Raji (cell line): ENCODE data around the gene RHBDD3.

Experiments
- POLR2A ChIP-seq: IDR thresholded peaks from 2 replicates; pipeline ENCODE4 v1.6.1; 2011; ENCODE audit warnings: low read depth, low read length, control low read depth; ENCODE audit not compliant: insufficient read depth

RHBDD3 gene

DNA sequence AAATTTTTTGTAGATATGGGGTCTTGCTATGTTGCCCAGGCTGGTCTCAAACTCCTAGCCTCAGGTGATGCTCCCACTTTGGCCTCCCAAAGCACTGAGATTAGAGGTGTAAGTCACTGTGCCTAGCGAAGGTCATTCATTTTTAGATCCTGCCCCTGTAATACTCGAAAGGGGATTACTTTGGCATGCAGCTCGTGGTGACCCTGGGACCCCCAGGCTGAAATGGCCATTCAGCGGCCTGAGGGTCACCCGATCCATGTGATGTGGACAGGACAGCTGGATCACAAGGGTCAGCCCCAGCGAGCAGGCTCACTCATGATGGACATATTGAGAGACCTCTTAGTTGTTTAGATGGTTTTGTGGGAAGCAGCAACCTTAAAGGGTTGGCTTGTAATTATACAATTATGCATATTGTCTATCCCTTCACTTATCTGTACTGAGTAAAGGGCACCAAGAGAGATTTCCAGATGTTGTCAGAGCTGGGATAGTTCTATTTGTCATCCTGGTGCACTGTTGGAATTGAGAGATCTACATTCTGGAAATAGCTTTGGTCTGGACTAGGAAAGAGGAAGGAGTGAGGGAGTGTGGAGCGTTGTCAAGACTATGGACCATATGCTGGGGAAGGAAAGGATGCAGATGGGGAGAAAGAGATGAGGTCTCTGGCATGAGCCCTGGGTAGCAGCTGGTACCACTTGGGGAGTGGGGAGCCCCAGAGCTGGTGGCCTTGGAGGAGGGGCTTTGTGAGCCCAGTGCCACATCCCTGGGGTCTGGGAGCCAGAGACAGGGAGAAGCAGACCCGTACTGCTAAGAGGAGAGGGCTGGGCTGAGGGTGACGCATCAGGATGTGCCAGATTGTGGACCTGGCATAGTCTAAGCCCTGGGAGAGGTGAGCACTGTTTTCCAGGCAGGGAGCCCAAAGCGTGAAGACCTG is 15.5 kb downstream of the RHBDD3 start:
- TF ChIP-seq POLR2A = no peak

GRCh38 chr22:29251265-29251664 is 16.5 kb downstream of the RHBDD3 start:
- no peak for TF ChIP-seq POLR2A

DNA sequence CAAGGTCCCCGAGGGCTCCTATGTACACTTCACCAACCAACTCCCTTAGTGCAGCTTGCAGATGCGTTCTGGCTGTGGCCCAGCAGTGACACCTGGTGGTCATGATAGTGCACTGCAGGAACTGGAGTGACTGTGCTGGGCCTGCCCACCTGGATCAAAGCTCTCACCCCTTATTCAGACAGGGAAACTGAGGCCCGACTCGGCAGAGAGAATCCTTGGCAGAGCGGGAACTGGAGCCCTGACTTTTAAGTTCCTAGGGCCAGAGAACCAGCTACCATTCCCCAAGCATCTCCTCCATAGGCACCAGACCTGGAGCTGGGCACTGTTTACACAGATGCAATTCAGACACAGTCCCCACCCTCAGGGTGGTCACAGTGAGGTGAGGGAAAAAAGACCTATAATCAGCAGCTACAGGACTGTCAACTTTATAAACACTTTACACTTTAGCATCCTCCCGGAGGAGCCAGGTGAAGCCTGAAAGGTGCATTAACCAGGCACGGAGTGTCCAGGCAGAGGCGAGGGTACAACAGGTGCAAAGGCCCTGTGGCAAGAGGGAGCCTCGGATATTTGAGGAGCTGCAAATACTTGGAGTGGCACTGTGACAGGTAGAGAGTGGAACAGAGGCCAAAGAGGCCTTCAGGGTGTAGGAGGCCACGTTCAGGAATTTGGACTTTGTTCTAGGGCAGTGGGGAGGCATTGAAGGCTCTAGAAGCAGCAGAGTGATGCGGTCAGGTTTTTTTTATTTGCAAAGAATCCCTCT is 22.0 kb downstream of the RHBDD3 start:
- no peak for TF ChIP-seq POLR2A

GRCh38 chr22:29244785-29245625 is 22.8 kb downstream of the RHBDD3 start:
- TF ChIP-seq POLR2A = no peak

DNA sequence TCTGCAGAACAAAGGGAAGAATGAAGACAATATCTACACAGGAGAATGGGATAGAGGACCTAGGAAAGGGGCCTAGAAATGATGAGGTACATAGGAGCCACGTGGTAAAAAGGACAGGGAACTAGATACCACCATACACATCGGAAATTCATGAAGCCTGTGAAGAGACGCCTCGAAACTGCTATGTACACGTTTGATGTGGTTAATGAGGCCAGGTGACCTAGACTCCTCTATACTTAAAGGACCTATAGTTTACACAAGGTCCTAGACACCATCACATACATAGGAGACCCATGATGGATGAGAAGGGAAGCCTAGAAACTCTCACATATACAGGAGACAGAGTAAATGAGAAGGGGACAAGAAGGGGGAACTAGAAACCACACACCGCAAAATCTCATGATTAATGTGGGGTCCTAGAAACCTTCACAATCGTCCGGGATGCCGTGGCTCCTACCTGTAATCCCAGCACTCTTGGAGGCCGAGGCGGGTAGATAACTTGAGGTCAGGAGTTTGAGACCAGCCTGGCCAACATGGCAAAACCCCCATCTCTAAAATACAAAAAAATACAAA is 23.8 kb downstream of the RHBDD3 start:
- no peak for TF ChIP-seq POLR2A

GRCh38 chr22:29233277-29233877 is 34.4 kb downstream of the RHBDD3 start:
- no peak for TF ChIP-seq POLR2A

DNA sequence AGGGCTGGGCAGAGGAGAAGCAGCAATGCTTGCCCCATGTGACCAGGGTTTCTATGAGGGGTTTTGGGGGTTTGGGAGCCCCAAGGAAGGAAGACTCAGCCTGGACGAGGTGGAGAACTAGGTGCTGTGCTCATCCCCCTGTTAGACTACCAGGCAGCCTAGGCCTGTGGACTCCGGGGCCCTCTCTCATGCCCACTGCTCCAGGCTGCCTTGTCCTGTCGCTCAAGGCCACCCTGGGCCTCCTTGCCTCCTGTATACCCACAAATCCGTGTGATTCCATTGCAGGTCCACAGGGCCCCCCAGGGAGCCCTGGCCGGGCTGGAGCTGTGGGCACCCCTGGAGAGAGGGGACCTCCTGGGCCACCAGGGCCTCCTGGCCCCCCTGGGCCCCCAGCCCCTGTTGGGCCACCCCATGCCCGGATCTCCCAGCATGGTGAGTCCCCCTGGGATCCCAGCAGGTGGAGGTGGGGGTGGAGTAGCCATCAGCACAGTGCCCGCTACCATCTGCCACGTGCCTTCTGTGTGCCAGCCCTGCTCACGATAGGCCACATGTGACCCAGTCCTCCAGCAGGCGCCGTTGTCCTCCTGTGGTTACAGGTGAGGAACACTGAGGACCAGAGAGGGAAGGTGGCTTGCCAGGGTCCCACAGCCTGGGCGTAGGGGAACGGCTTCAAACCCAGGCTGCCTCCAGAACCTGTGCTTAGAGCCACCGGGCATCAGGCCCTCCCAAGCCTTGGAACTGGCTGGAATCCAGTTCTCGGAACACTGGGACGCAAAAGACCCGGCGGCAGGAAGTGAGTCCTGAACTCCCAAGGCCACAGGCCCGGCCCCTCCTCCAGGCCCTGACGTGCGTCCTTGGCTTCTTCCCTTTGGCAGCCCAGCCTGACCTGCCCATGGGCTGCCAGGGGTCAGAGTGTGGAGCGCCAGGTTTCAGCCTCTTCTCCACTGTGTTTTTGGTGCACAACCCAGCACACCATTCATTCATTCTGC is 35.5 kb downstream of the RHBDD3 start:
- TF ChIP-seq POLR2A = no peak

DNA sequence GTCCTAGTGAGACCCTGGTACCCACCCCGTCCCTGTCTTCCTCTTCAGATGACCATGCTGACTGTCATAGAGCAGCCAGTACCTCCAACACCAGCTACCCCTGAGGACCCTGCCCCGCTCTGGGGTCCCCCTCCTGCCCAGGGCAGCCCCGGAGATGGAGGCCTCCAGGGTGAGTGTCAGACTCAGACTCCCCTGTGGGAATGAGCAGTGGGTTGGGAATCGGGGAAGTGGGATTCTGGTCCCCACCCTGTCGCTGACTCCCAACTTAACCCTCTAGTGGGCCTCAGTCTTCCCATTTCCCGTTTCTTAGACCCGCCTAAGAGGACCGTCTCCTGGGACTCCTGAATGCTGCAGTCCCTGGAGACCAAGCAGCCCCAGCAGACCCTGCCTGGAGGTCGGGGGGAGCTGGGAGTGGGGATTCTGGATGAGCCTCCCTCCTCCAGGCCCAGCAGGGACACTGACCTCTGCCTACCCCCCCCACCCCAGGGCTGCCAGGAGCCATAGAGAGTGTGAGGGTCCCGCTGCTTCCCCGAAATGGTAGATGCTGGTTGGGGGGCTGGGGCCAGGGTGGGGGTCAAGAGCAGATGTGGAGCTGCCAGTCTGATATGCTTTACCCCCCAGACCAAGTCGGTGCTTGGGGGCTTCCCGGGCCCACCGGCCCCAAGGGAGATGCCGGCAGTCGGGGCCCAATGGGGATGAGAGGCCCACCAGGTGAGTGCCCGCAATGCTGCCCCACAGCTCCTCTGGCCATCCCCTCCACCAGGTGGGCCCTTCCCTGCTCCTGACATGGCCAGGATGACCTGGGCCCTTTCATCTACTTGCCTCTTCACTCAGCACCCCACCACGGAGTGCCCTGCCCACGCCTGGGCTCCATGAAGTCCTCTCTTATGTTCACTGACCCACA is 36.6 kb downstream of the RHBDD3 start:
- TF ChIP-seq POLR2A = no peak

DNA sequence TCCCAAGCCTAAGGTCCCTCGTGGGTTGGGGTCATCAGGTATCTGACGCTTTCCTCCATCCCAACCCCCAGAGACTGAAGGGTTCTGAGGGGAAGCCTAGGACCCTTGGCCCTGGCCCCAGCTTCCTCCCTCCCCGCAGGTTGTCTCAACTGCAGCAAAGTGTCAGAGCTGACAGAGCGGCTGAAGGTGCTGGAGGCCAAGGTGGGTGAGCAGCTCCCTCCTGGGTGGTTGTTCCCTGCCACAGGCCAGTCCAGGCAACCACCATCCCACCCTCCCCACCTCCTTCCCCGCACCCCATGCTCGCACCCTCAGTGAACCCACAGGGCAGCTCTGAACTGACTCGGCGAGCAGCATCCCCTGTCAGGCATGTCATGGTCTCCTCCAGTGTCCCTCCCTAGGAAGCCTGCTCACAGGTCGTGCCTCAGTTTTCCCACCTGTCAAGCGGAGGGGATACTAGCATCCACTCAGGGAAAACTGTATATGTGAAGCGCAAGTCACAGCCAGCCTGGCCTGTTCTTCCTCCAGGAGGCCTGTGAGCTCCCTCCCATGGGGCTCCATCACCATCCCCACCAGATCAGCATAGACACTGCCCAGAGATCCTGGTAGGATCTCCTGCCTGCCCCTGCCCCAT is 41.3 kb downstream of the RHBDD3 start:
- no peak for TF ChIP-seq POLR2A

DNA sequence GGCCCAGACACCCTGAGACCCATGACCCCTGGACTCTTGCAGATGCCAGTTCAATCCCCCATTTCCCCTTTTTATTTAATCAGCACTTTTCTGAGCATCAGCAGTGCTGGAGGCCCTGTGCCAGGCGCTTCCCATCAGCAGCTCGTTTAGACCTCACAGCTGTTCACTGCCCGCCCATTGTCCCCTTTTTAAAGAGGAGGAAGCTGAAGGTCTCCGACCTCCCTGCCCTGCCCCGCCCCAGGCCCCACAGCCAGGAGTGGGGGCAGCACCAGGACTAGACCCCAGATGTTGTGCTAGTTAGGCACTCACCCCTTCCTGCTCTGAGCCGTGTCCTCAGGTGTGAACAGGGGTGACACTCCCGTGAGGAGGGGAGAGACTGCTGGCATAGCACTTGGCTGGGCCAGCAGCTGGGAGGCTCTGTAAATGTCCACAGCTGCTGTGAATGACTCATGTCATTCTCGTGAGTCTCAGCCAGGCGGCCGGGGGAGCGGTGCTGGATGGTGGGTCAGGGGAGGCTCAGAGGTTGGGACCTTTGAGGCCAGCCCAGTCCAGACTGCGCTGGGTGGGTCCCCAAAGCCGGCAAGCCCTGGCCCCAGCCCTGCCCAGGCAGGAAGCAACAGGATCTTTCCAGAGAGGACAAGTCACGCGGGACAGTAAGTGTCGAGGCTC is 42.2 kb downstream of the RHBDD3 start:
- no peak for TF ChIP-seq POLR2A

- TF ChIP-seq POLR2A = no peak
These were observed 42.8 kb downstream of the RHBDD3 start for GRCh38 chr22:29224859-29225410.
